GM18511 (cell line): ENCODE measurements around the gene CECR2.
"Not testable (repeated sequence)": the region's sequence is repeated elsewhere in the genome, so short reads cannot be mapped to it uniquely, and the experiment has no call there.

ENCODE experiments used
- ATAC-seq: cut with Tn5 transposase; IDR thresholded peaks from one replicate; pipeline ENCODE4 v1.9.1; 2021; ENCODE audit warnings: mild to moderate bottlenecking, moderate library complexity; ENCODE audit not compliant: unreplicated experiment

CECR2 gene

DNA sequence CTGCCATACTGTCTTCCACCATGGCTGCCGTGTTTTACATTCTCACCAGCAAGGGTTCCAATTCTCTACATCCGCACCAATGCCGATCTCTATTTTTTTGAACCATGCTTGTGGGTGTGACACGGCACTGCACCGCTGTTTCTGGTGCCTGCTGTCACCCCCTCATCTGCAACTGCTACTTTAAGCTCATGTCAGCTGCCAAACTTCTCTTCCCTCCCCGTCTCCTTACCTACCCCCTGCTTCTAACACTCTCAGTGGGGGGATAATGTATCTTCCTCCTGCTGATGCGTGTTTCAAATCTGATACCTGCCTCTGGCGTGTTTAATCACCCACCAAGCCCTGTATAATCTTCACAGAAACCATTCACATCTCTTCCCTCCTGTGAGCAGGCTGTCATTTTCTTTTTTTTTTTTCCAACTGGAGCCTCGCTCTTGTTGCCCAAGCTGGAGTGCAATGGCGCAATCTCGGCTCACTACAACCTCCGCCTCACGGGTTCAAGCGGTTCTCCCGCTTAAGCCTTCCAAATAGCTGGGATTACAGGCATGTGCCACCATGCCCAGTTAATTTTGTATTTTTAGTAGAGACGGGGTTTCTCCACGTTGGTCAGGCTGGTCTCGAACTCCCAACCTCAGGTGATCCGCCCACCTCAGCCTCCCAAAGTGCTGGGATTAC is 196.9 kb downstream of the CECR2 start:
- not testable (repeated sequence) for ATAC-seq

DNA sequence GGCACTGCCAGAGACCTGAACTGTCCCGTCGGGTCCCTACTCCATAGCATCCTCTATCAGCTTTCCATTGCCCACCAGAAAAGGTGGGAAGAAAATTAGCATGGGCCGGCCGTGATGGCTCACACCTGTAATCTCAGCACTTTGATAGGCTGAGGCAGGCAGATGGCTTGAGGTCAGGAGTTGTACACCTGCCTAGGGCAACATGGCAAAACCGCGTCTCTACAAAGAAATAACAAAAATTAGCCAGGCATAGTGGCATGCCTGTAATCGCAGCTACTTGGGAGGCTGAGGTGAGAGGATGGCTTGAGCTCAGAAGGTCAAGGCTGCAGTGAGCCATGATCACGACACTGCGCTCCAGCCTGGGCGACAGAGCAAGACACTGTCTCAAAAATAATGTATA is 197.5 kb downstream of the CECR2 start:
- no peak for ATAC-seq

DNA sequence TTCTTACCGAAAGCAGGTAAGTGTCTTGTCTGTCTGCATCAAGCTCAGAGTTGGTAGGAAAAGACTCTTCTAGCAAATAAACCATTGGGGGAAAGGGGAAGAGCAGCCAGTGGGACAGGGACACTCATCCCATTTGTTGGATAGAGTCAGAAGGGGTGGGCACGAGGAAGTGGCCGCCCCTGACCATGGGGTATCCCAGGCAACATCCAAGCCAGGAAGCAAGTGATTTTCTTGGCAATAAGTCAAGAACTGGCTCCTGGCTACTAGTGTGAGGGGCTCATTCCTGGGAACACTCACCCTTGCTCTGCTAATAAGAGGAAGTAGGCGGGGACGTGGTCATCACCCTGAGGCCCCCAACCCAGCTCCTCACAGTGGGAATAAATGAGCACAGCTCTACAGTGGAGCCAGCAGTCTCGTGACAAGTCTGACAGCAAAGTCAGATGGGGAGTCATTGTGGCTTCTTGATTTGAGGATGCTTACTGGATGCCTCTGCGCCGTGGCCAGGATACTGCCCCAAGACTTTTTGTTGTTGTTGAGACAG is 200.8 kb downstream of the CECR2 start:
- no peak for ATAC-seq

DNA sequence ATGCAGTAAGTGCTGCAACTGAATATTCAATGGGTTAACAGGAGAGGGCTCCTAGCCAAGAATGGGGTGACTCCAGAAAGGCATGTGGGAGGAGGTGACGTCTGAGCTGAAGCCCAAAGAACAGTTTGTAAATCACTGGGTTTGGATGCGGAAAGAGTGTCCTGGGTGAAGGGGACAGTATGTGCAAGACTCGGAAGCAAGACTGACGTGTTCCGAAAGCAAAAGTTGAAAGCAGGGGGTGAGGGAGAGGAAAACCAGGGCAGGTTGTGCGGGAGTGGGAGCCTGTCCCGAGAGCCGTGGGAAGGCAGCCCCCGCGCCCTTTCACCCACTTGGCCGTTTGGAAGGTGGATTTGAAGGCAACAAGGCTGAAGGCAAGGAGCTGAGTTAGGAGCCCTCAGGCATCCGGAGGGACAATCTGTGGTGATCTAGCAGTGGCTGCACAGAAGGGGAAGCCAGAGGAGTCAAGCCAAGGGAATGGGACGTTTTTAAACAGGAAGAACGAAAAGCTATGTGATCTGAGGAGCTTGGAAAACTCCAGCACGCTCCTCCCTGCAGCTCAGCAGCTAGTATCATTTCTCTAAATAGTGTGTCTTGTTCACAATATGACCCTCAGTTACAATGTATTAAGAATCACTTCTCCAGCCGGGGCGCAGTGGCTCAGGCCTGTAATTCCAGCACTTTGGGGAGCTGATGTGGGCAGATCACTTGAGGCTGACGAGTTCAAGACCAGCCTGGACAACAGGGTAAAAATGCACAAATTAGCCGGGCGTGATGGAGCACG is 201.8 kb downstream of the CECR2 start:
- ATAC-seq: no peak

DNA sequence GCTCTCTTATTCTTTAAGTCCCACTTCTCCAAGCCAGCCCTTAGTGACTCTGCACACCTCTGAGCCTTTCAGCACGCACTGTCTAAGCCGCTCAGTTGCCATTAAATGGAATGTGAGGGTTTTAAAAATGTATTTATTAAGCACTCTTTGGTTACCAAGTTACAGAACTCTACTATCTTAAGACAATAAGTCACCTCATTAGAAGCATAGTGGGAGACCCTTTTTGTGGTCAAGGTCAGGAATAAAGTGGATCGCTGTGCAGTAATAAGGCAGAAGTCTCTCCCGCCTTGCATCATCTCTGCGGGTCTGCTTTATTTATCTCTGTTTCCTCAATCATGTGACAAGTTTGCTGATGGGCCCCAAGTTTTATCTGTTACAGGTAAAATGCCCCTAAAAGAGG is 205.9 kb downstream of the CECR2 start:
- ATAC-seq: no peak

DNA sequence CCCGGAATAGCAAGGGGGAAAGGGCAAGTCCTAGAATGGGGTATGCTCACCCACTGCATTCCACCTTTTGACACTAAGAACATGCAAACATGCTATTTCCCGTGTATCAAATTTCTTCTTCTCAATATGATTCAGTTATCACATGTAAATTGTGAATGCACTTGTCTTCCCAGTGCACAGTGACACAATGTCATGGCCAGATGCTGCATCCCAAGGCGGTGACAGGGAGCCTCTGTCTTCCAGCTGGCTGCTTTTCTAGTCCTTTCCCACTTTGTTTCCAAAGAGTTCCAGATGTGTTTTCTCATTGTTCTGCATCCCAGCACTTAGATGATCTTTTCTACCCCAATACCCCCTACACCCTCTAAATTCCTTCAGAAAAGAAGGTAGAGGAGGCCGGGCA is 206.4 kb downstream of the CECR2 start:
- no peak for ATAC-seq

DNA sequence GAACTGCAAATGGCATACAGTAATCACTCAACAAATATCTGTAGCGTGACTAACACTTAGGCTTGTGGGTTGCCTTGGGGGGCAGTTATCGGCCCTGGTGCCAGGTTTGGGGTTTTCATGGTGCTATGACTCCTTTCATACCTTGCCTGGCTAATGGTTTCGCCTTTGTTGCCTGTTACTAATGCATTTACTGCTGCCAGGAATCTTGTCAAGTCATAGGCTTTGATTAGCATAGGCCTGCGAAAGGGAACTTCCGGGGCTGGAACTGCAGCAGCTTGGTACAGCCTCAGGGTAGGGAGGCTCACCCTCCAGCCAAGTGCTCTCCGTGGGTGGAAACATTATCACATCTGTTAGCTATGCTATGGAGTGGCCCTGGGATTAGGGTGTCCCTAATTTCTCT is 207.2 kb downstream of the CECR2 start:
- no peak for ATAC-seq

DNA sequence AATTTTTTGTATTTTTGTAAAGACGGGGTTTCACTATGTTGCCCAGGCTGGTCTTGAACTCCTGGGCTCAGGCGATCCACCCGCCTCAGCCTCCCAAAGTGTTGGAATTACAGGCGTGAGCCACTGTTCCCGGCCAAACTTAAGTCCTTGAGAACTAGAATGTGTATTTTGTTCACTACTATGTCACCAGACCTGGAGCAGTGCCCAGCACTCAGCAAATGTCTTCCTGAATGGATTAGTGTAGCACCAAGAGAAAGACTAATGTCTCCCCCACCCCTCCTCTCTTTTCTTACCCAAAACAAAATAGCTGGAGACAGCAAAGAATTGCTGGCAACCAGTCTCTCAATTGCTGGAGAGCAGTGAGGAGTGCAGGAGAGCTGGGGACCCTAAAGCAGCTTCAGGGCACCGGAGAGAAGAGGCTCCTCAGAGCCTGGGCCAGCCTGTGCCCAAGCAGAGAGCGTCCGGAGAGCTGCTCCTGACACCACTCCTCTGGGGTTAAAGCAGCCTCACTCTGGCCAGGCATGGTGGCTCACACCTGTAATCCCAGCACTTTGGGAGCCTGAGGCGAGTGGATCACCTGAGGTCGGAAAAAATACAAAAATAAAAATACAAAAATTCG is 209.0 kb downstream of the CECR2 start:
- no peak for ATAC-seq

DNA sequence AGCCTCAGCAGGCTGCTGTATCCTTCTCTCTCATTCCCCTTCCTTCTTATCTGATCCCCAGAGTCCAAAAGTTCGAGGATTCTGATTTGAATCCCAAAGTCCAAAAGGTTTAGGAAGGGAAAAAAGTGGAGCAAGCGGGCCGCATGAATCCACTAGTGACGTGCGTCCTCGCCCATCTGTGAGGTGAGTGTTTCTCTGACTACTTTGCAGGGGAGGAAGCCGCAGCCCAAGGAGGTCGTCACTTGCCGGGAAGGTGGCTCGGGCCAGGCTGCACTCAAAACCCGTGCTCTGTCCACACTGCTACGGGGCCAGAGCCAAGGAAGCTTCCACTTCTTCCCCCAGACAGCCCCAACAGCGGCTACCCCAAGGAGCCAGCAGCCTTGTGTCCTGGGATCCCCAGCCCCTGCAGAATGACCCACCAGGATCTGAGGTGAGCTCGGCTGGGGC is 210.3 kb downstream of the CECR2 start:
- no peak for ATAC-seq

DNA sequence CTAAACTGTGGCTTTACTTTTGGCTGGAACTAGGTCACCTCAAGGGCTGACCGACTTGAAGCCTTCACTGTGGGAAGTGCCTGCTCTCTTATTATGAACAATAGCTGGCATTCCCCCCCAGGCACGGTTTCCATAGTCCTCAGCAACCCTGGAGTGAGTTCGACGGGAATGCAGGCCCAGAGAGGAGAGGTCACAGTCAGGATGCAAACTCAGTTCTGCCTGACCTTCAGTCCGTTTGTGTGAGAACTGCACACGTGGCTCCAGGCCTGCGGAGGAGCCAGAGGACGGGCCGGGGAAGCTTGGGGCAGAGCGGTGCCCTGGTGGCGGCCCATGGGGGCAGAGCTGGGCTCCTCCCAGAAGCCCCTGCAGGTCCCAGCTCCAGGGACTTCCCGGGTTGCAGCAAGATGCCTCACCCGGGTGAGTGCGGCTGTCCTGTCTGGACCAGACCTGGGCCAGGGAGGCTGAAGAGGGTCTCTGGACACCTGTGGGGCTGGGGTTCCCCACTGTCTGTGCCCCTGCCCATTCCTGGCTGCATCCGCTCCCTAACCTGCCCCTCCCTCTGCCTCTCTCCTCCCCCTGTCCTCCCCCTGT is 211.3 kb downstream of the CECR2 start:
- ATAC-seq: no peak

DNA sequence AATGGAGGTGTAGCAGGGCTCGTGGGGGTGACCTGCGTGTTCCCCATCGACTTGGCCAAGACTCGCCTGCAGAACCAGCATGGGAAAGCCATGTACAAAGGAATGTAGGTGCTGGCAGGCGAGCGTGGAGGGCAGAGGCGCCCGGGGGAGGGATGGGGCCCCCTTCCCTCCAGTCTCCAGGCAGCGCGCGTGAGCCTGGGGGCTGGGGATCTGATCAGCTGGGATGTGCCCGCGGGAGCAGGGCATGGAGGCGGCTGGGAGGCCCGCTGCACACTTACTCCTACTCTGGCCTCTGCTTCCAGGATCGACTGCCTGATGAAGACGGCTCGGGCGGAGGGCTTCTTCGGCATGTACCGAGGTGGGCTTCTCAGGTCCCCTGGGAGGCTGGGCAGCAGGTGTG is 211.8 kb downstream of the CECR2 start:
- ATAC-seq: no peak

DNA sequence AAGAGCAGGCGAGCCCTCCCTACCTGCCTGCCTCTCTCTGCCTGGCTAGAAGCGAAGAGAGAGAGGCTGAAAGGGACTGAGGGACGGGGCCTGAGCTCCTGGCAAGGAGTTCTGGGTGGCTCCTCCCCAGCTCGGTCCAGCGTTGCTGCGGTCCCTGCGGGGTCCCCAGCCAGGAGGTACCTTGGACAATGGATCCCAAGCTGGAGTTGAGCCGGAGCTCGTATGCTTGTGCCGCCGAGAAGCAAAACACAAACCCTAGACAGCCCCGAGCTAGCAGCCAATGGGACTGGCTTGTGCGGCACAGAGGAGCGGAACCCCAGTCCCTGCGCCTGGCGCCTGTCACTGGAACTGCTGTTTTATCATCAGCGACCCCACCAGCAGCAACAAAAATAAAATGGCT is 212.4 kb downstream of the CECR2 start:
- no peak for ATAC-seq

DNA sequence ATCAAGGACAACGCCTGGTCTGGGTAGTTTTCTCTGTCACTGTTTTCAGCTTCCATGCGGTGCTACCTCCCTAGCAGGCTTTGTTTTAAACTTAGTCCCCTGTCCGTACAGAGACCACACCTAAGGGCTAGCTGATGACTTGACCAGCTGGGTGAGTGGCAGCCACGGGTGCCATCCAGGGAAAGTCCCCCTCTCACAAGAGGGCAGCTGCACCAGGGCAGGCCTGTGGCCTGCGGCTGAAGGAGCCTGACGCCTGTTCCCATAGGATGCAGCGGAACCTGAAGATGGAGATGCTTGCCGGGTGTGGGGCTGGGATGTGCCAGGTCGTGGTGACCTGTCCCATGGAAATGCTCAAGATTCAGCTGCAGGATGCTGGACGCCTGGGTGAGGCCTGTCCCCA is 213.9 kb downstream of the CECR2 start:
- ATAC-seq: no peak

DNA sequence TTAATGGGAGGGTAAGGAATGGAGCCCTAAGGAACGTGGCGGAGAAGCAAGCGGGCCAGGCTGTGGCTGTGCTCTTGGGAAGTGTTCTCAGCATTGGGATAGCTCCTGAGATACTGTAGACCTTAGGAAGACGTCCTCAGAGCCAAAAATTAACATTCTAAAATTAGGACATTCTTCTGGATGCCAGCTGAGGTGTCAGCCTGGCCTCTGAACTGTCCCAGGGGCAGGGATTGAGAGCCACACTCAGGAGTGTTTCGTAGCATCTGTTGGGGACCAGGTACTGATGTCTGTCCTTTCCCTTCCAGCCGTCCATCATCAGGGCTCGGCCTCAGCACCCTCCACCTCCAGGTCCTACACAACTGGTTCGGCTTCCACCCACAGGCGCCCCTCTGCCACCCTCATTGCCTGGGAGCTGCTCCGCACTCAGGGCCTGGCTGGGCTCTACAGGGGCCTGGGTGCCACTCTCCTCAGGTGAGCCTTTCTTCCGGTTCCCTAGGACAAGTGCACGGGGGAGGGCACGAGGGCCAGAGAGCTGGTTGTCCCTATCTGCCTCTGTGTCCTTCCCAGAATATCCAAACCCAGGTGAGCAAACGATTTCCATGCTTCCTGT is 217.7 kb downstream of the CECR2 start:
- ATAC-seq: no peak

DNA sequence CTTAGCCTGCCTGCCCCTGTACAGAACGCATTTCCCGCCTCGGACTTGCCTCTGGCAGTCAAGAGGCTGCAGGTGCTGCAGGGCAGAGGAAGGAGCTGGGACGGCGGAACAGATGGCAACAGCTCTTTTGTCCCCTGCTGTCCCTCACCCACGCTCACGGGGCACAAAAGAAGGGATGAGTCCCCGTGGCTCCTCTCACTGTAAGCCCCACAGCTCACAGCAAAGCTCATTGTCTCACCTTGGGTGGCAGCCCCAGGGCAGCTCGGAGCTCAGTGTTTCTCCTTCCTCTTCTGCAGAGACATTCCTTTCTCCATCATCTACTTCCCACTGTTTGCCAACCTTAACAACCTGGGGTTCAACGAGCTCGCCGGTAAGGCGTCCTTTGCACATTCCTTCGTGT is 218.4 kb downstream of the CECR2 start:
- no peak for ATAC-seq

DNA sequence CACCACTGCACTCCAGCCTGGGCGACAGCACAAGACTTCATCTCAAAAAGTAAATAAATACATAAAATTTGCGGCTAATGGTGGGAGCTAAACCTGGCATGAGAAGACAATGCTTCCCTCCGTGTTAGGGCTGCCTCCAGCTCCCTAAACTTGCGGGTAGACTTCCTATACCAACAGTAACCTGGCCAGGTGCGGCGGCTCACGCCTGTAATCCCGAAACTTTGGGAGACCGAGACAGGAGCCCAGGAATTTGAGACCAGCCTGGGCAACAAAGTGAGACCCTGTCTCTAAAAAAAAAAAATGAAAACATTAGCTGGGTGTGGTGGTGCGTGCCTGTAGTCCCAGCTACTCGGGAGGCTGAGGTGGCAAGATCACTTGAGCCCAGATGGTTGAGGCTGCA is 219.3 kb downstream of the CECR2 start:
- ATAC-seq: no peak

DNA sequence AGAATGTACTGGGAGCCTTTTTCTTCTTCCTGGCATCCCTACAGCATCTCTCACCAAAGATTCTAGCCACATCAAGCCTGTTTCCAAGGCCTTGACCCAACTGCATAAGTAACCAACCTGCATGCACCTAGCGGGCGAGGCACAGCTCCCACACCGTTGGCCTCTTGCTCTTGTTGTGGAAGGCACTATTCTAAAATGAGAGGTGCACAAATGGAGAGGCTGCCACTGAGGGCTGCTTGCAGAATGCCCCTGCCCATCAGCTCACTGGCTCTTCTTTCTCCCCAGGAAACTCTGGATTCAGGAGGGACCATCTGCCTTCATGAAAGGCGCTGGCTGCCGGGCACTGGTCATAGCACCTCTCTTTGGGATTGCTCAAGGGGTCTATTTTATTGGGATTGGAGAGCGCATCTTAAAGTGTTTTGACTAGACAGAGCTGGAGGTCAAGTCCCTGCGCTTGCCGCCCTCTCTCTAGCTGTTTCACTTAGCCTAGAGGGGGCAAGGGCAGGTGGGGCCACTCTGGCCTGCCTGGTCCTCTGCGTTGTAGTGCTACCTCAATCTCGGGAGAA is 220.6 kb downstream of the CECR2 start:
- ATAC-seq: no peak

DNA sequence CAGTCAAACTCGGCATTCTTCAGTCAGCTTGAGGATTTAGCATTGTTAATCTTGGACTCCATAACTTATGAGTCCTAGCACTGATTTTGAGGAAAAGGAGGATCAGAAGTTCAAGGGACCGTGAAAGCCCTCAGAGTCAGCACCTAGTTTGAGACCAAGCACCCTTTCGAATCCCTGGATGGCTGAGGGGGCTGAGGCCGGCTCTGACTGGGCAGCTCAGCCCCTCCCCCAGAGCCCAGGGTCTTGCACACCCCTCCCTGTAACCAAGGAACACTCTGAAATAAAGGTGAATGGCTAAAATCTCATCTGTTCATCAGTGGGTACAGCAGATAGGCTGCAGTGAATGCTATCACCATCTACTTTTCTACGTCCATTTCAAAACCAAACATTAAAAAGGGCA is 221.3 kb downstream of the CECR2 start:
- no peak for ATAC-seq

DNA sequence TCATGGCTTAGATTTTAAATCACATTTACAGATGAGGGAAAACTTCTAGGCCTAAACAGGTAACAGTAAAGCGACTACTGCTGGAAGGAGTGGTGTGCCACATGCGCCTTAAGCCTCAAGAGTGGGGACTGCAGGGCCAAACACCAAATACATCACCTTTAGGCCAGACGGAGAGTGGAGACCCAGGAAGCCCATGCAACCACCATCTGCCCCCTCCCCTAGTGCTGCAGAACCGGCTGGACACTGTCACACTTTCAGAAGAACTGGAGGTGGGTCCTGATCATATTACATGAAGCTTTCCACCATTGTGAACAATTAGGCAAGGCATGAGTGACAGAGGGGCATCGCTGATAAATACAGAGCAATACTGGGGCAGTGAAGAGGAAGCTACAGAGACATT is 222.9 kb downstream of the CECR2 start:
- no peak for ATAC-seq

DNA sequence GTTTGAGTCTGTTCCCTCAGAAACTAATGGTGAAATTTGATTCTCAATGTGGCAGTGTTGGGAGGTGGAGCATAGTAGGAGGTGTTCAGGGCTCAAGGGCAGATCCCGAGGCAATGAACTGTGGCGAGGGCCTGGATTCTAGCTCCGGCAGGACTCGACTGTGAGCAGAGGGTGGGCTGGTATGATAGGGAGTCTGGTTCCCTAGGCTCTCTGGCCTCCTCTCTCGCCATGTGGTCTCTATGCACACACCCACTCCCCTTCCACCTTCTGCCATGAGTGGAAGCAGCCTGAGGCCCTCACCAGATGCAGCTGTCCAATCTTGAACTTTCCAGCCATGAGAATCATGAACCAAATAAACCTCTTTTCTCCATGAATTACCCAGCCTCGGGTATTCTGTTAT is 227.0 kb downstream of the CECR2 start:
- ATAC-seq: no peak

DNA sequence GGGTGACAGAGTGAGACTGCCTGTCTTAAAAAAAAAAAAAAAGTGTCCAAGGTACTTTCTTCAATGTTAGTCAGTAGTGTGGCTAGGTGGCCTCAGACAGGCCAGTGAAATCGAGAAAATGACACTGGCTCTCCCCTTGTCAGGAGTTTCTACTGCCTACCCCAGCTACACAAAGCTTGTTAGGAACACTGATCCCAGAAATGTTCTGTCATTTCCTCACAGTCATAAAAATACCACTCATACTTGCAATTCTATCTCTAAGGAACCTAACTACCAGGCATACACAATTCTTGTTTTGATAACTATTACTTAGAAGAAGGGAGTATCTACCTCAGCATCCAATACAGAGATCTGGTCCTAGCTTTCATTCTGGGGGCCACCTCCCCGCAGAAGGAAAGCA is 228.0 kb downstream of the CECR2 start:
- ATAC-seq: no peak
